Bone marrow (tissue), 2 donors: Measurements from ENCODE around the gene SEC16B.
"Not testable (repeated sequence)": the region's sequence is repeated elsewhere in the genome, so short reads cannot be mapped to it uniquely, and the experiment has no call there.

Source experiments
- DNase-seq, 2 donors: peaks; one replicate each; lab custom pipeline; 2025; lab: John Stamatoyannopoulos, UW

SEC16B gene

DNA sequence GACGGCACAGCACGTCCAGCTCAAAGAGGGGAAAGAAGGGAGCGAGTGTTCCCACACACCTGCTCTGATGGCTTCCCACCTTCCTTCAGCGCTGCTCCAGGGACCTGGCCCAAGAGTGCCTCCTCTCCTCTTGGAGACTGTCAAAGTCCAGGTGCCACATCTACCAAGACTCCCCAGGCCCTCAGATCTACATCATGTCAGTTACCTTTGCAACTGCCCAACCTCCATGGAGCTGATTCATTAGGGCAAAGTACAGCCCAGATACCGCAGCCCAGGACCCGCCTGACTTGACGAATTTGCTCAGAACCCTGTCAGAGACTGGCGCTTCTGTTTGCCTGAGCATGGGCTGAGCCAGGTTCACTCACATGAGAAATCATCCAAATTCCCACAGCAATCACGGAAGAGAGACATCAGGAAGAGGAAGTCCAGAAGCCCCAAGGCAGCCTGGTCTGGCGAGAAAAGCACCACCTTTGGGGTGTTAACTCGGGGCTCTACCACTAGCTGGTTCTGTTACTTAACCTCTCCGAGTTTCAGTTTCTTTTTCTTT lies at the start of gene SEC16B:
Gene SEC16B (minus strand): TSS at position 234 of the 547 bp plus-strand sequence. CDS start 2,077 bp downstream, outside the sequence.
- no peak for DNase-seq

DNA sequence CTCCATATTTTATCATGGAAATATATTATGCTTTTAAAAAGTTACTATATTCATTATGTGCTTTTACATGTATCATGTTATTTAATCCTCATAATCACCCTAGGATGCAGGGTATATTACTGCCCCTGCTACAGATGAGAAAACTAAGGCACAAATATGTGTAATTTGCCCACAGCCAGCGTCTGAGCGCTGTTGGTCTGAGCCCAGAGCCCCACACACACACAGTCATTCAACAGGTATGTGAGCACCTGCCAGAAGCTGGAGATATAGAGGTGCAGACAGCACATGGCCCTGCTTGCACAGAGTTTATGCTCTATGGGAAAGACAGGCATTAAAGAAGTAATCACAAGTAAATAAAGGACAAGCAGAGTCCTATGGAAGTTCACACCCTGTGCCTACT lies 49.8 kb upstream of the SEC16B start:
- DNase-seq = no peak

DNA sequence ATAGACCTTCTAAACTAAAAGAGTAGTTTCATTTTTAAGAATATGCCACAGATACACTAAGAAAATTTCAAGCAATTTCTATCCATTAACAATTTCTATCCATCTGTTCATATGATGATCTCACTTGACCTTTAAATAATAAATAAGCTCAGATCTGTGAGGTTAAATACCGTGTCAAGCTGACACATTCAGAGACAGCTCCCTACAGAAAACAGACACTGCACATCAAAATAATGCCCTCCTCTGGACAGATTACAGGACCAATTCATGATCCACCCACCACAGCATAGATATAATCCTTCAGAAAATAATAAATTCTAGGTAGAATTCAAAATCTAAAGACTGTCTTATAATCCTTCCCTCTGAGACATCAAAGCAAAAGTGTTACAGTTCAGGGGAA lies 49.4 kb upstream of the SEC16B start:
- no peak for DNase-seq

DNA sequence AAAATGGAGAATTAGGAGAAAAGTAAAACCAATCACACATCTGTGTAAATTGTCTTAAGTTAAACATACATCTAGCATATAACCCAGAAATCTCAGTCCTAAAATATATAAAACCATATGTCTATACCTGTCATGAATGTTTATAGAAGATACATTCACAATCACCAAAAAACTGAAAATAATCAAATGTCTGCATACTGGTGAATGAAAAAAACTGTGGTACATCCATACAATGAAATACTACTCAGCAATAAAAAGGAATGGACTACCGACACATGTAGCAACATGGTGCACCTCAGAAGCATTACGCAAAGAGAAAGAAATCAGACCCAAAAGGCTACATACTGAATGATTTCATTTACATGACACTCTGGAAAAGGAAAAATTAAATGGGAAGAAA lies 47.7 kb upstream of the SEC16B start:
- no peak for DNase-seq

DNA sequence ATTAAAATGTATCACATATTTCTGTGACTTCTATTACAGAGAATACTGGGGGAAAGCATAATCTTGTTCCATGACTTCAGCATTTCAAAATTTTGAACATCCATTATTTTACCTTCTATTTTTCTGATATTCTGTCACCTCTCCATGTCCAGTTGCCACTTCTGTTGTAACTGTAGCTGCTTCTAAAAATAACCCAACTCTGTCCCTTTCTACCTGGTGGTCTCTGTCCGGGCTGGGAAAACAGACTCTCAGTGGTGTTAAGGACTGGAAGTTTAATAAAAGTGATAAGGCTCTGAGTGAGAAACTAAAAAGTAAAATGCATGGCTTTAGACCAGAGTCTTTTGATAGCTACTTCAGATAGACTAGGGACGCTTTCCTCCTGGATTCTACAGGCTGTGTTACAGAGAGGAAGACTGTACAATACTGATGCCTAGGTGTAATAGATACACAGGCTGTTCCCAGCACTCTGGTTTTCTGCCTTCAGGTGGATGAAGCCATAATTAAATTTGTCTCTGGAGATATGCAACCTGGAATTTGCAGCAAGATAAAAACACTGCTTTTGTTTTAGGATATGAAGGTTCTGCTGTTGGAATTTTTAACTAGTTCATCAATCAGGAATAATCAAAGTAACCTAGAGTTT lies 42.1 kb upstream of the SEC16B start:
- no peak for DNase-seq

GRCh38 chr1:178011465-178011828 lies 41.6 kb upstream of the SEC16B start:
- no peak for DNase-seq

GRCh38 chr1:178010674-178011464 lies 41.0 kb upstream of the SEC16B start:
- no peak for DNase-seq

DNA sequence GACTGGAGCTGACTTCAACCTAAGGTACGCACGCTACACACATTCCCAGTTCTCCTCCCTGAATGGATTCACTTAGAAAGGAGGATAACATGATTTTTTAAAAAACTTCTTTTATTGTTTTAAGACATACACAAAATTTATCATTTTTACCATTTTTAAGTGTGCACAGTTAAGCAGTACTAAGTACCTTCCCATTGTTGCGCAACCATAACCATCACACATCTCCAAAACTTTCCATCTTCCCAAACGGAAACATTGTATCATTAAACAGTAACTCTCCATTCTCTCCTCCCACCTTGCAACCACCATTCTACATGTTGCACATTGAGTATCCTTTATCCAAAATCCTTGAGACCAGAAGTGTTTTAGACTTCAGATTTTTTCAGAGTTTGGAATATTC lies 36.2 kb upstream of the SEC16B start:
- DNase-seq = no peak

DNA sequence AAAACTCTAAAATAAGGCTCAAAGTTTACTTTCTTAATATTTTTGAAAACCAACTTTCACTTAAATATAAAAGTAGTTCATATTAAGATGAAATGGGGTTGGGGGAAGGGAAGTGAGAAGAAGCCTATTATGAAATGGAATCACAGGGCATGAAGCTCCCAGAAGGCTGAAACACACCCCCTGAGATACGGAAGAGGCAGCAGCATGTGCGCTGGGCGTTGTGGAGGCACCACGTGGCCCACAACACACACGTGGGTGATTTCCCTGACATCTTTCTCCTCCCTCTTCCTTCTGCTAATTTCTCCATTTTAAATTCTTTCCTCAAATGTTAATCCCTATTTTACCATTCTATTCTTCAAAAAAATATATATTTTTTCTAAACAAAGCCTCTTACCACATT lies 35.6 kb upstream of the SEC16B start:
- no peak for DNase-seq

- no peak for DNase-seq
These were observed 35.1 kb upstream of the SEC16B start for GRCh38 chr1:178004926-178005391.

DNA sequence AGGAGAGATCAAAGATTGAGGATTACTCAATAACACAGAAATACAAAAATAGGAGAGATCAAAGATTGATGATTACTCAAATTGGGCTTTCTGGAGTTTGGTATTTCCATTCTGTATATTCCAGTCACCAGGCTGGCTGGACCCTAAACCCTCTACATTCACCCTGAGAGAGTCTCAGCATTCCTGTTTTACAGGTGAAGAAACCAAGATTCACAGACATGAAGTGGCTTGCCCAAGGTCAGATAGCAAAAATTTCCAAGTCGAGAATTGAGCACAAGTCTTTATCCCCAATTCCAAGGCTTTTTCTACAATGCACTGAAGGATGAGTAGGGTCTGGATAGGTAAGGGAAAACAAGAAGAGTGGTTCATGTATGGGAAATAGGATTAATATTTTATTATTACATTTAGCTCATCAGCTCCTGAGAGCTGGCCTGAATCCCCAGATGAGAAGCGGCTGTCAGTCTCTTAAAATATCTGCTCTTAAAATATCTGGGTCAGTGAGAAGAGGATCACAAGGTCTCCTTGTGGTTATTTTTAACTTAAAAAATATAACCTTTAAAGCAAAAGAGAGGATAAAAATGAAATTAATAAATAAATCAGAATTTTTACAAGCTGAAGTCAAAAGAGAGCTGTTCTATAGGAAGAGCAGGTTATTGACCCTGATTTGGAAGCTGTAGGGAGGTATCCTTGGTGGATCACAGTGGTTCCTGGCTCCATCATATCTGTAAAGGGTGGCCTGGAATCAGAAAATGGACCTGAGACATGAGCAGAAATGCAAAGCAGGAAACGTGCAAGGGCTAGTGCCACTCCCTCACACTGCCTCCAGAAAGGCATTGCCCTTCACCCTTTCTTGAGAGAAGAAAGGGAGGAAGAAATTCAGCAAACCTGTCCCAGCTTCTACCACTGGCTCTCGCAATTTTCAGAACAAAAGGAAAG lies 29.1 kb upstream of the SEC16B start:
- DNase-seq = no peak

DNA sequence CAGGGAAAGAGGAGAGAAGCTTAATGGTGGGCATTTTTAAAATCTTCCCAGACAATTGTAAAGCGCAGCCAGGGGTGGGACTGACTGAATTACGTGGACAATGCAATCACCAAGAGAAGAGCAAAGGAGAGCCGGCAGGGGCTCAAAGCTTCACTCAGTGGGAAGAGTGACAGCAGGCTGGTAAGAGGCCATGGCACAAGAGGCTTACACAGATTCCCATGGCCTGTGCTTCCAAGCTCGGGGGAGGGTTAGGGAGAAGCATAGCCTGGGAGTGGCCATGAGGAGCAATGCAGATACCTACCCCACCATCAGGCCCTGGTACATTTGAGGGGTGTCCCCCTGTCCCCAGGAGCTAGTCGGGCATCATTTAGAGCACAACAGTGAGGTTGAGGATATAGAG lies 27.1 kb upstream of the SEC16B start:
- no peak for DNase-seq

- no peak for DNase-seq
These were observed 25.5 kb upstream of the SEC16B start for GRCh38 chr1:177995369-177995768.

- not testable (repeated sequence) for DNase-seq
These were observed 16.4 kb upstream of the SEC16B start for GRCh38 chr1:177986281-177986680.

DNA sequence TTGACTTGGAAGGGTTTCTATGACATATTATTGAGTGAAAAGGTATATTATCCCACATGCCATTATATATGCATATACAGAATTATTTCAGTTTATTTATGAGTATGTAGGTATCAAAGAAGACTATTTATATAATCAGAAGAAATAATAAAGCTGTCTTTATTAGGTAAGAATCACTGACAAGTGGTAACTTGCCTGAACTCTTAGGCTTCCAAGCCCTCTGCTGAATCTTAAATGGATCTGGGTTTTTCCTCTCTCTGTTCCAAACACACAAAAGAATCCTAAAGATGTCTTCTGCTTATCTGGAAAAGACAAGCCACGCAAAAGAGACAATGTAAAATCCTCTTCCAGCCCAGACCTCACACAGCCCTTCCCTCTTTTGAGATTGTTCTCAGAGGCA lies 14.9 kb upstream of the SEC16B start:
- no peak for DNase-seq

DNA sequence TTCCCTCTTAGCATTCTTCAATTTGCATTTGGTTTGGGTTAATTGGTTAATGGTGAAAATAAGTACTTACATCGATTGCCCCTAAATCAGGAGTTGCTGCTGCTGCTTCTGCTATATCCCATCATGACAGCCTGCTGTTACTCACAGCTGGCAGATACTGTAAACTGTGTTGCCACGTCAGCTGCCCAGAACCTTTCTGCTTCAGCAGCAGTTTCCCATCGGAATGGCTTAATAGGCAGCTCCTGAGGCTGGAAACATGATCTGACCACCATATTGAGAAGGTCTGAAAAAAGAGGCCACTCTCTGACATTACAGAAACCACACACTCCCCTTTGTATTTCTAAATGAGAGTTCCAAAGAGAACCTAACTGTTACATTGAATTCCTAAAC lies 14.3 kb upstream of the SEC16B start:
- no peak for DNase-seq

- no peak for DNase-seq
These were observed 13.8 kb upstream of the SEC16B start for GRCh38 chr1:177983482-177984135.

DNA sequence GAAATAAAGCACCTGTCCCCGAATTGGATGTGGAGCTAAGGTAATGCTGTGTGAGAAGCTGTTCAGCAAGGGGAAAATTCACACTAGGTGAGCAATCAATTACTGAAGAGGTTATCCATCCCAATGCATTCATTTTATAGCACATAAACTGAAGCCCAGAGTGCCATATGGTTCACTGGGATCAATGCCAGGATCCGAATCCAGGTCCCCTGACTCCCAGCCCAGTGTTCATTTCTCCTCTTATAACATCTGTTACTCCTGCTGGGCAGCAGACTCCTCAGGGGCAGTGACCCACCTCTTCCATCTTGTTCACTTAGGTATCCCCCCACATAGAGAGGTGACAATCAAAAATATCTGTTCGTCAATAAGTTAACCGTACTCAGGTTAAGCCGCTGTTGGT lies 13.2 kb upstream of the SEC16B start:
- no peak for DNase-seq

GRCh38 chr1:177981200-177981599 lies 11.3 kb upstream of the SEC16B start:
- DNase-seq = no peak

DNA sequence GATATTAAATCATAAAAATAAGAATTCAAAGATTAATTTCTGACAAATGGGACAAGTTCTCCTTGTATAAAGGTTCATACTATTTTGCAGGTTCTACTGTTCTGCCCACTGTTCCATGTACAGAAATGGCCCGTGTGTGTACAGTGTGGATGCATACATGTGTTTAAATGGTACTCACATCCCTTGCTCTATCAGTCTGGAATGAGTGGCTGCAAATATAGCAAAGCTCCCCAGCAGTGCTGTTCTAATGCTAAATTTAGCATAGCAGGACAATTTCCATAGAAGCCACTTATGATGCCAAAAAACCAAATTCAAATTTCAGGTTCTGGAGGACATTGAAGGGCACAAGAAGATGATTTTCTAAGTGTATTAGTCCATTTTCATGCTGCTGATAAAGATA lies 9.4 kb upstream of the SEC16B start:
- no peak for DNase-seq

DNA sequence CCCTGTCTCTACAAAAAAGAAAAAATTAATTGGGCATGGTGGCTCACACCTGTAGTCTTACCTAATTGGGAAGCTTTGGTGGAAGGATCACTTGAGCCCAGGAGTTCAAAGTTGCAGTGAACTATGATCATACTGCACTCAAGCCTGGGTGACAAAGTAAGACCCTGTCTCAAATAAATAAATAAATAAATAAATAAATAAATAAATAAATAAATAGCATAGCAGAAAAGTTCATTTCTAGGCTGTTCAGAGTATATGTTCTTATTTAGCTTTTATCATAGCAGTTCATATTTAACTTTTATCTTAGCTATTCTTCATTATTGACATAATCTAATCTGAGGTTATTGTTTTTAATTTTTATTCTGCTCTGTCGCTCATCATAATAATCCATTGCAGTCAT lies 8.7 kb upstream of the SEC16B start:
- DNase-seq = no peak

- DNase-seq = no peak
These were observed 7.3 kb upstream of the SEC16B start for GRCh38 chr1:177977141-177977540.
